A172 (cell line): ENCODE data around the gene IPP. TPM values are rescaled to one million over a fixed set of nuclear protein-coding genes. Genes with fewer than 3 reads are reported as not detected.
"Not testable (repeated sequence)": the region's sequence is repeated elsewhere in the genome, so short reads cannot be mapped to it uniquely, and the experiment has no call there.

Experiments used
- DNase-seq: peaks from one replicate; pipeline ENCODE4 v3.0.0-alpha.2; 2015; ENCODE audit warnings: low spot score
- total RNA-seq: library from RNA; depleted of rRNA; stranded (reverse); fragments of >200 nt; shearing (Covaris generic); gene quantifications from 2 replicates; pipeline ENCODE4 v1.2.3, GENCODE V29; 2014

The IPP gene
- total RNA-seq, 1 experiment from 2014 or later = 9.7 TPM

DNA sequence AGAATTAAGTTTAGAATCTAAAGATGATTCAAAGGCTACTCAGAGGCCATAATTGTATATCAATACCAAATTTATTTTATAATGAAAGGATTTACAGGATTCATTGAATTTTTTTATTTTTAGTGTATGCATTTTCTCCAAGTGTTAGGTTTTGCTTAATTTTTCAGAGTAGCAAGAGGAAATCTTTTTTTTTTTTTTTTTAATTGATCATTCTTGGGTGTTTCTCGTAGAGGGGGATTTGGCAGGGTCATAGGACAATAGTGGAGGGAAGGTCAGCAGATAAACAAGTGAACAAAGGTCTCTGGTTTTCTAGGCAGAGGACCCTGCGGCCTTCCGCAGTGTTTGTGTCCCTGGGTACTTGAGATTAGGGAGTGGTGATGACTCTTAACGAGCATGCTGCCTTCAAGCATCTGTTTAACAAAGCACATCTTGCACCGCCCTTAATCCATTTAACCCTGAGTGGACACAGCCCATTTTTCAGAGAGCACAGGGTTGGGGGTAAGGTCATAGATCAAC is 10.8 kb downstream of the IPP start:
- DNase-seq = not testable (repeated sequence)

DNA sequence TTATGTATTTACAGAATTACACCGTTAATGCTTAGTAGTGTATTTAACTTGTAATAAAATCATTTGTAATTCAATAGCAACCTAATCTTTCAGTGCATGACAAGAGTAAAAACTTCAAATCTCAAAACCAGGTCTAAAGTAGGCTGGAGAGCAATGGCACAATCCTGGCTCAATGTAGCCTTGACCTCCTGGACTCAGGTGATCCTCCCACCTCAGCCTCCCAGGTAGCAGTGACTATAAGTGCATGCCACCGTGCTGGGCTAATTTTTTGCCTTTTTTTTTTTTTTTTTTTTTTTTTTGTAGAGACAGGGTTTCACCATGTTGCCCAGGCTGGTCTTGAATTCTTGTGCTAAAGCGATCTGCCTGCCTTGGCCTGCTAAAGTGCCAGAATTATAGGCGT is 11.3 kb downstream of the IPP start:
- no peak for DNase-seq

DNA sequence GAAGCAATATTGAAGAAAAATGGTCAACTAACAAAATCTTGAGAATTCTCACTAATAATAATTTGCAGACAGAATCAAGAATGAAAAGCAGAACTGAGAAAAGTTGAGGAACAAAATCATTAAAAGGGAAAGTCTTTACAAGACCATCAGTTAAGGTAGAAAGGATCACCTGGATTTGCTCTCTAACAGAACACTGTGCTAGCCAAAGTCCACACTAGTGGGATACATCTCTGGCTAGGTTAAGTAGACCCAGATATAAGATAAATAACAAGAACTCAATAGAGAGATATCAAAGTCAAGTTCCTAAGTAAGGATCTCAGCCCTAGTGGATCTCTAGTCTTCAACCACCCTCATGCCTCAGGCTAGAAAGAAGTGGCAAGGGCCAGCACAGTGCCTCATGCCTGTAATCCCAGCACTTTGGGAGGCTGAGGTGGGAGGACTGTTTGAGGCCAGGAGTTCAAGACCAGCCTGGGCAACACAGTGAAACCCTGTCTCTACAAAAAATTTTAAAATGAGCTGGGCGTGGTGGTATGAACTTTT is 19.6 kb downstream of the IPP start:
- no peak for DNase-seq

DNA sequence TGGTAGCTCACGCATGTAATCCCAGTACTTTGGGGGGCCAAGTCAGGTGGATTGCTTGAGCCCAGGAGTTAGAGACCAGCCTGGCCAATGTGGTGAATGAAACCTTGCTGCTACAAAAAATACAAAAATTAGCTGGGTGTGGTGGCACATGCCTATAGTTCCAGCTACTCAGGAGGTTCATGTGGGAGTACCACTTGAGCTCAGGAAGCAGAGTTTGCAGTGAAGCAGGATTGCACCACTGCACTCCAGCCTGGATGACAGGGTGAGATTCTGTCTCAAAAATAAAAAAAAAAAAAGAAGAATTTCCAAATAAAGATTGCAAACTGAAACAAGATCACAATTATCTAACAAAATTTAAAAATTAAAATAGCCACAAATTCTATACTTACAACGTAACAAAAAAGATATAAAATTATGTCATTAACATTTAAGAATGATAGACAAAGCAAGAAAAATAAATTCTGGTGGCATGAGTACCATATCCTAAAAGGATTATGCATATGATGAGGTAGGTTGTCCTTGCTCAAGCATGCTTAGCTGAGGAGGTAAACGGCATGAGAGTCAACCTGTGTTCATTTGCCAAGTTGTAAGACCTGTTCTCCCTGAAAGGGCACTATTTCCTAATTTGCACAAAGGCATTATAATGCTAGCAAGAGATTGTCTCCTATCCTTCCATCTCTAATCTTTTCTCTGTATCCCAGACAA is 20.2 kb downstream of the IPP start:
- DNase-seq = no peak

DNA sequence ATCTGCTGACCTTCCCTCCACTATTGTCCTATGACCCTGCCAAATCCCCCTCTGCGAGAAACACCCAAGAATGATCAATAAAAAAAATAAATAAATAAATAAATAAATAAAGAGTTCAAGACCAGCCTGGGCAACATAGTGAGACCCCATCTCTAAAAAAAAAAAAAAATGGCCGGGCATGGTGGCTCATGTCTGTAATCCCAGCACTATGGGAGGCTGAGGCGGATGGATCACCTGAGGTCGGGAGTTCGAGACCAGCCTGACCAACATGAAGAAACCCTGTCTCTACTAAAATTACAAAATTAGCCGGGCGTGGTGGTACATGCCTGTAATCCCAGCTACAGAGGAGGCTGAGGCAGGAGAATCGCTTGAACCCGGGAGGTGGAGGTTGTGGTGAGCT is 24.4 kb downstream of the IPP start:
- not testable (repeated sequence) for DNase-seq

DNA sequence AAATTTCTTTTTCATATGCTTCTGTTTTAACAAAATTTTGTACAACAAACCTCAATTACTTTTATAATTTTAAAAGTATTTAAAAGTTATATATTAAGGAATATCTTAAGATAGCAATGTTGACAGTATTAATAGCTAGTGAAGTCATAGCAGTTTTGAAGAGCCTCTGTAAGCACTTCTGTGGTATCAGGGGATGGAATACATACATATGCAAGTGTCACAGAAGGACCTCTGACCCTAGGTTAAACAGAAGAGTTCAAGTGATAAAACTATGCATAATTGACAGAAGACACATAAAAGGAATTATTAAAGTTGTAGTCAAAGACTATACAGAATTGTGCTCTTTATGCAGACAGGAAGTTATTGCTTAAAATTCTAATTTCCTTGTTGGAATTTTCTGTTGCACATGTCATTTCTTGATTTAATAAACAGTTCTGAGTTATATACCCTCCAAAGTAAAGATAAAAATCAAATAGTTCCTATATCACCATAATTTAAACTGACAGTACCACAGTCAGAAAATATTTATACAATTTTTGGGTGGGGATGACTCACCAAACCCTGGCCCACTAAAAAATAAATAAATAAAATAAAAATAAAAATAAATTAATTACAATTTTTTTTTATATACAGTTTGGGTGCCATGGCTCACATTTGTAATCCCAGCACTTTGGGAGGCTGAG is 27.1 kb downstream of the IPP start:
- no peak for DNase-seq

DNA sequence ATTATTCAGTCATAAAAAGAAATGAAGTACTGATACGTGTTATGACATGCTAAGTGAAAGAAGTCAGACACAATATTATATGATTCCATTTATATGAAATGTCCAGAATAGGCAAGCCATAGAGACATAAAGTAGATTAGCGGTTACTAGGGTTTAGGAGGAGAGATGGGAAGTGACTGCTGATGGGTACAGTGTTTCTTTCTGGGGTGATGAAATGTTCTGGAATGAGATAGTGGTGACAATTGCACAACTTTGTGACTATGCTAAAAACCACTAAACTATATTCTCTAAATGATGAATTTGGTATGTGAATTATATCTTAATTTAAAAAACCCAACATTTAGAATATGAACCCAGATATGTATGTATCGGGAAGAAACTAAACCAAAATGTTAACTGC is 27.6 kb downstream of the IPP start:
- no peak for DNase-seq

DNA sequence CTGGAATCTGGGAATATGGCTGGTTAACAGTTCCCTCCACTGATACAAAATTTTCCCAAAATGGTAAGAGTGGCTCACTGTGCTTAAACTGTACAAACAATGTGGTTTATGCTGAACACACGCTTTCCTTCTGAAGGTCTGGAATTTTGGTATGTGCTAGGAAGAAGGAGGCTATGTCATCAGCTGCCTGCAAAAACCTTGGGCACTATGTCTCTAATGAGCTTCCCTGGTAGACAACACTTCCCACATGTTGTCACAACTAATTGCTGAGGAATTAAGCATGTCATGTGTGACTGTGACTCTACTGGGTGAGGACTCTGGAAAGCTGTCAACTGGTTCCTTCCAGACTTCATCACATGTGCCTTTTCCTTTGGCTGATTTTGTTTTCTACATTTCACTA is 29.2 kb downstream of the IPP start:
- DNase-seq = no peak

DNA sequence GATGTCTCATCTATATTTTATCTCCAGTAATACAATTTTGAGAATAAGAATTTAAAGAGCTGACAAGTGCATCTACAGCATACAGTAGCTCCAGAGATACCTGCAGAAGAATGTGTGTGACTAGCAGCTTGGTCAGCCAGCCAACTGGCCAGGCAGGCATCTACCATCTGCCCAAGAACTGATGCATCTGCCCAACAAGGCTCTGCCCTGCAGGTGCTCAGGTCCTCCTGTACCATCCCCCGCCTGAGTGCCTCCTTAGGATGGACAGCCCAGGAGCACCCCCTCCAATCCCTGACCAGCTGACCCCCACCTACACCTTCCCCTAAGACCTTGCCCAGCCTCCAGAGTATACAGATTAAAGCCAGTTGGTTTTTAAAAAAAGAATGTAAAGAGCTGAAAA is 32.2 kb downstream of the IPP start:
- DNase-seq = no peak

DNA sequence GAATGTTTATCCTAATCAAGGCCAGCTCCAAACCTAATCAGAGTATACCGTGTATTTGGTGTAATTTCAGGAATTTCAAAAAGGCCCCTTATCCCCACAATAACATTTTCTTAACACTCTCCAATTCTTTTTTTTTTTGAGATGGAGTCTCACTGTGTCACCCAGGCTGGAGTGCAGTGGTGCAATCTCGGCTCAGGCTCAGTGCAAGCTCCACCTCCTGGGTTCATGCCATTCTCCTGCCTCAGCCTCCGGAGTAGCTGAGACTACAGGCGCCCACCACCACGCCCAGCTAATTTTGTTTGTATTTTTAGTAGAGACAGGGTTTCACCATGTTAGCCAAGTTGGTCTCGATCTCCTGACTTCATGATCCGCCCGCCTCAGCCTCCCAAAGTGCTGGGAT is 33.1 kb downstream of the IPP start:
- DNase-seq = not testable (repeated sequence)

DNA sequence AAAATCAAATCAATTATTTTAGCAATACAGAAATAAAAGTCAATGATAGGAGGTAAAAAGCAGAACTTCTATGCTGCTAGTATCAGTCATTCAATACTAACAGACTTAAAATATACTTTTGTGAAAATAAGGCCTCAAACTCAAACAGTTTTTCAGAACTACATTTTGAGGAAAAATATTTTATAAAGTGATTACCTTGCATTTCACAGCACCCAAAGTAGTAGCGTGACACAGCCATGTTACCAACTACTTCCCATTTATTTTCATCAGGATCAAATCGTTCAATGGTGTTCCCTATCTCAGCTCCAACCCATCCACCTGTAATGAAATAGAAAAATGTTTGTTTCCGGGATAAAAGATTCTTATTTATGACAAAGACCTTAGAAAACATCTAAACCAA is 33.8 kb downstream of the IPP start:
- no peak for DNase-seq

DNA sequence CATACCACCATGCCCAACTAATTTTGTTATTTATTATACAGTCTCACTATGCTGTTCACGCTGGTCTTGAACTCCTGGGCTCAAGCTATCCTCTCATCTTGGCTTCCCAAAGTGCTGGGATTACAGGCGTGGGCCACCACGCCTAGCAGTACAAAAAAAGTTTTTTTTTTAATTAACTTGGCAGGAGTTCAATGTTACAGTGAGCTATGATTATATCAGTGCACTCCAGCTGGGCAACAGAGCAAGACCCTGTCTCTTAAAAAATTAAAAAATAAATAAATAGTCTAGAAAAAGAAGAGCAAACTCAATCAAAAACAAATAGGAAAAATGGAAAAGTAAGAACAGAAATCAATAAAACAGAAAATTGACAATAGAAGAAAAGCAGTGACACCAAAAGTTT is 36.7 kb downstream of the IPP start:
- DNase-seq = no peak

DNA sequence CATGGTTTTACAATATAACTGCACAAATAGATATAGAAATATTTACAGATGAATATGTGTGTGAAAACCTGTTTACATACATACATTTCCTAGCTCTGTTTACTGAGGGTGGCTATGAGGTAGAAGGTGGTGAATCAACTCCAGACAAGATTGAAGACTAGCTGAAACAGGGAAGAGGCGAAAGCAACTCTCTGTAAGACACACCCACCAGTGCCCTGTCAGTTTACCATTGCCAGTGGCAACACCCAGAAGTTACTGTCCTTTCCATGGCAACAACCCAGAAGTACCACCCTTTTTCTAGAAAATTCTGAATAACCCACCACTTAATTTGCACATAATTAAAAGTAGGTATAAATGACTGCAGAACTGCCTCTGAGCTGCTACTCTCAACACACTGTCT is 45.8 kb downstream of the IPP start:
- DNase-seq = no peak

DNA sequence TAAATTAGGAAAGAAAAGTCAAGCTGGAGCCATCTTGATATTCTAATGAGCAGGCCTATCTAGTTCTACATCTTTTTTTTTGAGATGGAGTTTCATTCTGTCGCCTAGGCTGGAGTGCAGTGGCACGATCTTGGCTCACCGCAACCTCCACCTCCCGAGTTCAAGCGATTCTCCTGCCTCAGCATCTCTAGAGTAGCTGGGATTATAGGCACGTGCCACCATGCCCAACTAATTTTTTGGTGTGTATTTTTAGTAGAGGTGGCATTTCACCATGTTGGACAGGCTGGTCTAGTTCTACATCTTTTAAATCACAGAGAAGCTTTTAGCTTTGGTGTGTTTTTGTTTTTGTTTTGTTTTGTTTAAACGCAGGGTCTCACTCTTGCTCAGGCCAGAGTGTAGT is 55.6 kb downstream of the IPP start:
- no peak for DNase-seq

DNA sequence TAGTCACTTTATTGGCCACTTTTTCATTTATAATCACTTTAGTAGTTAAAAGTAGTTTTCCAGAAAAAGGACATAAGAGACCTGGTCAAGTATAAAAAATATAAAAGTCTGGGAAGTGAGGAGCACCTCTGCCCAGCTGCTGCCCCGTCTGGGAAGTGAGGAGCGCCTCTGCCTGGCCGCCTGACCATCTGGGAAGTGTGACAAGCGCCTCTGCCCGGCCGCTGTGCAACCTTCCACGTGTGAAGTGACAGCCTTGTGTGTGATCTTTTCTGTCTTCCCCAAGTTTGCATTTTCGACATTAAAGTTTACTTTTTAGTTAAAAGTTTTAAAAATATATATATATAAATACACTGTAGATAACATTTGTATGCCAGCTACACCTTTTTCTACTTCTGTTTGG is 56.6 kb downstream of the IPP start:
- not testable (repeated sequence) for DNase-seq

DNA sequence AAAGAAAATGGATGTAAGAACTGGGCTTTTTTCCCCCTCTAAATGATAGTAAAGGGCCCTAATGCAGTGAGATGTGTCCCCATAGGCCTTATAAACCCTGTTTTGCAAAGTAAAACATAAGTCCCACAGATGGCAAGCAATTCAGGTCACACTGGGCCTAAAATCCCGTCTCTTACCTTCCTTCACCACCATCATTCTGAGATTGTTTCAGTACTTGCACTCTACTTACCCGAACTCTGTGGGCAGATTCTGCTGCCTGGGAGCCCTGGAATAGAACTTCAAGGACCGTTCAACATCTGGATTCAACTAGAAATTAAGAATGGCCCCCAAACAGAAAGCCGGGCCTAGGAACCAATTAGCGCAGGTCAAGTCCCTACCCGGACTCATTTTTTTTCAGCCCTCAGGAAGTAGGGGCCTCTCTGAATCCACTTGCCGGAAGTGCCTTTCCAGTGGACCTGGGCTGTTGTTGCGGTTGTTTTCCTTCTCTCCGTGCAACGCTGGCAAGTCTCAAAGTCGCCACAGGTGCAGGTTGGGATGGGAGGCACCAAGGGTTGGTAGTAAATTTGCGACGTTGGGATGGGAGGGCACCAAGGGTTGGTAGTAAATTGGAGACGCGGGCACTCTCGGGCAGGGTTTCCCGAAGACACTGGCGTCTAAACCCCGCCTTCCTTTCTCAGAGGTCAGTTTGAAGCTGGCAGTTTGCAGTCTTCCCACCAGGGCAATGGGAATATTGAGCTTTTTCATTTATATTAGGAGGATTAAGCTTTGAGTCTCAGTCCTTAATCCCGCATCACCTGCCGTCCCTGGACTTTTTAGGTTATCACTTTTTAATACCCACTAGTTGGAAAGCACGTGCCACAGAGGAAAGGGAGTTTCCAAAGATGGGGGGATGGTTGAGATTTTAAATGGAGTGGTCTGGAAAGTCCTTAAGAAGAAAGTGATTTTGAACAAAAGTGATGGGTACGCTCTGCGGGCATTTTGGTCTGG is 62.4 kb downstream of the IPP start, which contains the start of gene TMEM69:
TSS of gene TMEM69 (plus strand) at position 428 of the 987 bp plus-strand sequence. CDS start 2,888 bp downstream, outside the sequence.
- peak; percentile 75 for DNase-seq

DNA sequence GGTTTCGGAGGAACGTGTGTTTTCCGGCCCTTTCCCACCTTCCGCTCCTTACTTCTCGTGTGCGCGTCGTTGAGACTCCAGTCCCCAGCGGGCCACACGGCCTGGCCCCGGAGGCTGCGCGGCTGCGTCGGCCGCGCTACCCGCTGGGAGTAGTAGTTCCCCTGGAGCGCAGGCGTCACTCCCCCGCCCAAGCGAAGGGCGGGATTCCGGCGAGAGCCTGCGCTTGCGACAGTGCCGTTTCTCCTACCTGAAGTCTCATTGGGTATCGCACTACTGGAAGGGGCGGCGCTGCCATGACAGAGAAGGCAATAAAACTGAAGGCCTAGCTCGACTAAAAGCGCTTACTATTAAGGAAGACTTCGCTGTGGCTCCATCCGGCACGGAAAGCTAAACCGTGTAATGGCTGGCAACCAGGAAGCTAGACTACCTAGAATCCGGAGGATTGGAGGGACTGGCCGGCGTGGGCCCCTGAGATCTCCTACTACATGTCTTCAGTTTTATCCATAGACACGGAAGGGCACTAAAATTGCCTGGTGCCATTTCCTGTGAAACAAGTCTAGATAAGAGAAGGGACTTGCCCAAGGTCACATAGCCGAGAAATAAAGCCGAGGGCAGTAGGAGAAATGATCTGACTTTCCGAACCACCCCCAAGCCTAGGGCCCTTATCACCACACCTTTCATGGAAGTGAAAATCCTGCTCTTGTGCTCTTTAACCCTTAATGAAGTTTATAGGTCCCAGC is 63.3 kb downstream of the IPP start:
- peak; percentile 95 for DNase-seq

DNA sequence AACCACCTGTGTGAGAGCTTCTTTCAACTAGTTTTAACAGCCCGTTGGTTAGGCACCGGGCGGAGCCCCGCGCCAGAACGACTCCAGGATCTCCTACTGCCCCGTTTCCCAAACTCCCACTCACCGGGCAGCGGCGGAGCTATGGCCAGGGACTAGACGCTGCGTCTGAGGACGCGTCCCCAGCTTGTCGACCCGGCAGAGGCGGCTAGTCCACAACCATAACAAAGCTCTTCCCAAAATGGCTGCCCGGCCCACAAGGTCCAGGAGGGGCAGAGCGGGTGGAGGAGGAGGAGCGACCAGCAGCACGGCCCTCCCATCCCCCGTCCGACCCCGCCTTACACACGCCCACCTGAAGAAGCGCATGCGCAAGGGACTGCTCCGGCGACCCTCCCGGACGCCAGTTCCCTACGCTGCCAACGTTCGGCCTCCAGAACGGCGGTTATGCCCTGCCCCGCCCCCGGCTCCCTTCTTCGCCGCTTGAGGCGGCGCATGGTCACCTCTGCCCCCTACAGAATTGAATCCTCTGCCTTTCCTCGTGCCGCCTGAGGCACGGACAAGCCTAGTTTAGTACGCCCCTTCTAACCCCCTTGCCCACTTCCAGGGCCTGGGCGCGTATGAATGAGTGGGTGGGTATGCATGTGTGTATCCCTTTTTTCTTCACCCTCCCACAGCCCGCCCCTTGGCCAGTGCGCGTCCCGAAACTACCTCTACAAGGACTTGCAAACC is 64.0 kb downstream of the IPP start, which contains the start of gene GPBP1L1:
TSS of gene GPBP1L1 (minus strand) at position 246 of the 726 bp plus-strand sequence. CDS start 27,446 bp downstream, outside the sequence.
- peak; percentile 93 for DNase-seq

DNA sequence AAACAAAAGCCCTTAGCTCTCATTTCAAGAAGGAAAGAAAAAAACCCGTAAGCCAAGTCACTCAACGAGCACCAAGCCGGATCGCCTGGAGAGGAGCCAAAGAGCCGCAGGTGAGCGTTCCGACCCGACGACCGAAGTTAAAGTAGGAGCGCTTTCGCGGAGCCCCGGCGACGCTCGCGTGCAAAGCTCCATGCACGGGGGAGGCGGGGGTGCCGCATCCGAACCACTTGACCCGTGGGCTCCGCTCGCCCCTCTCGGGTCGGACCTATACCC is 64.5 kb downstream of the IPP start:
- DNase-seq = no peak

DNA sequence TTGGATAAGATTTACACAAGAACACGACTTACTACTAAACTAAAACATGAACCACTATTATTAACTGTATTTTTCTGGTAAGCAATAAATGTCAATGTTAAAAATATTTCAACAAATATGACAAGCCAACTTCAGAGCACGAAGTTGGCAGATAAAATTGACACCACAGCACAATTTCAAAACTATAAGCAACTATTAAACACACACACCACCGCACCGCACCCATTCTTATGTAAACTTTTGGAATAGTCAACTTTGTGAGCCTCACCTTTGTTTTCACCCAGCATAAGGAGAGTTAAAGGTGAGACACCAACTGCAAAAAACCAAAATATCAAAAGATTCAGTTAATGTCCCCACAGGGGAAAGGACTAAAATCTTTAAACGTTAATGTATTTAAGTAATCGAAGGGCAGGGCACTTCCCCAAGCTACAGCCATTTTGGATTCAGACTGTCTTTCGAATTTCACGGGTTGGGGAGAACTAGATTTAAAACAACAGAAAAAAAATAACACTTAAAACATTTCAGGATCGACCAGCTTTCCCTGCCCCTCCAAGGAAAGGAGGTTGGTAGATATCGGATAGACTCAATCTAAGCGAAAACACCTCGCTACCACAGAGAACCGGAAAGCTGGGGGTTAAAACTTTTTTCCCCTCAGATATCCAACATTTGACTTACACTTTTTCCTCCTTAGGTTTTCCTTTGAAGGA is 65.0 kb downstream of the IPP start:
- peak; percentile 4 for DNase-seq
